Astrocyte (in vitro differentiated cells and primary cell): ENCODE results near the gene PREX1. TPM values are rescaled to one million over a fixed set of nuclear protein-coding genes. Genes with fewer than 3 reads are reported as not detected.

Experiments
- DNase-seq: peaks from one replicate; pipeline ENCODE4 v3.0.0-alpha.2; 2010; ENCODE audit warnings: low read depth
- FAIRE-seq: peaks from 2 replicates; lab custom pipeline; 2011; peaks lifted over from hg19 to GRCh38; lab: Jason Lieb, UNC
- H2AFZ ChIP-seq: 2 replicates; pipeline ENCODE4 v1.6.0; 2012; ENCODE audit warnings: low read depth, low read length, inconsistent platforms
- H3K27ac ChIP-seq: 2 replicates; pipeline ENCODE4 v1.5.1; 2011; ENCODE audit warnings: low read depth, low read length, inconsistent platforms
- H3K27me3 ChIP-seq: 2 replicates; pipeline ENCODE4 v1.6.0; 2011; ENCODE audit warnings: low read length, inconsistent platforms; ENCODE audit not compliant: insufficient read depth
- H3K36me3 ChIP-seq: 2 replicates; pipeline ENCODE4 v1.5.1; 2011; ENCODE audit warnings: low read length, inconsistent platforms; ENCODE audit not compliant: insufficient read depth
- H3K4me1 ChIP-seq: 2 replicates; pipeline ENCODE4 v1.5.1; 2011; ENCODE audit warnings: low read length, inconsistent platforms; ENCODE audit not compliant: insufficient read depth
- H3K4me2 ChIP-seq: 2 replicates; pipeline ENCODE4 v1.6.0; 2012; ENCODE audit warnings: low read length, inconsistent platforms
- H3K4me3 ChIP-seq: 2 replicates; pipeline ENCODE4 v1.5.1; 2011; ENCODE audit warnings: low read depth, mild to moderate bottlenecking, low read length, inconsistent platforms; ENCODE audit not compliant: insufficient read depth
- H3K79me2 ChIP-seq: 2 replicates; pipeline ENCODE4 v1.6.0; 2012; ENCODE audit warnings: mild to moderate bottlenecking, low read length, inconsistent platforms; ENCODE audit not compliant: insufficient read depth
- H3K9ac ChIP-seq: 2 replicates; pipeline ENCODE4 v1.6.0; 2012; ENCODE audit warnings: mild to moderate bottlenecking, low read length, inconsistent platforms
- H3K9me3 ChIP-seq: 2 replicates; pipeline ENCODE4 v1.5.1; 2012; ENCODE audit warnings: low read depth, mild to moderate bottlenecking, low read length, inconsistent platforms; ENCODE audit not compliant: insufficient read depth
- H4K20me1 ChIP-seq: 2 replicates; pipeline ENCODE4 v1.6.0; 2012; ENCODE audit warnings: low read length, inconsistent platforms; ENCODE audit not compliant: insufficient read depth
- H3K27ac Mint-ChIP-seq: one replicate; pipeline ENCODE4 v1.8.0; 2021; ENCODE audit warnings: mild to moderate bottlenecking, mixed read lengths; ENCODE audit not compliant: unreplicated experiment
- H3K27me3 Mint-ChIP-seq: one replicate; pipeline ENCODE4 v1.8.0; 2021; ENCODE audit warnings: low read depth, mixed read lengths; ENCODE audit not compliant: unreplicated experiment
- H3K36me3 Mint-ChIP-seq: one replicate; pipeline ENCODE4 v1.8.0; 2021; ENCODE audit warnings: low read depth, mixed read lengths; ENCODE audit not compliant: unreplicated experiment
- H3K4me1 Mint-ChIP-seq: one replicate; pipeline ENCODE4 v1.8.0; 2021; ENCODE audit warnings: low read depth, mixed read lengths; ENCODE audit not compliant: unreplicated experiment
- H3K4me3 Mint-ChIP-seq: one replicate; pipeline ENCODE4 v1.8.0; 2021; ENCODE audit warnings: mild to moderate bottlenecking, moderate library complexity, mixed read lengths; ENCODE audit not compliant: unreplicated experiment
- H3K9me3 Mint-ChIP-seq: one replicate; pipeline ENCODE4 v1.8.0; 2021; ENCODE audit warnings: mild to moderate bottlenecking, mixed read lengths; ENCODE audit not compliant: unreplicated experiment
- CTCF ChIP-seq: IDR thresholded peaks from 2 replicates; pipeline ENCODE4 v1.5.1; 2011; ENCODE audit warnings: low read depth, mild to moderate bottlenecking, inconsistent platforms, low read length, moderate library complexity; ENCODE audit not compliant: insufficient read depth
- EZH2 ChIP-seq: IDR thresholded peaks from 2 replicates; pipeline ENCODE4 v1.6.1; 2012; ENCODE audit warnings: mild to moderate bottlenecking, low read length, inconsistent platforms; ENCODE audit not compliant: insufficient read depth
- total RNA-seq: library from RNA; stranded (reverse); gene quantifications from 2 replicates; pipeline ENCODE4 v1.2.1, GENCODE V29; 2021

PREX1 gene
- total RNA-seq, 1 donor from 2014 or later, result 3.5 TPM

- no peak overlapping the region for H2AFZ ChIP-seq
- no peak overlapping the region for H3K4me2 ChIP-seq
- Mint-ChIP-seq H3K4me3 (no peak overlapping the region), H3K27ac (no peak overlapping the region), H3K36me3 (no peaks in the 10 kb centered on the region), H3K4me1 (peaks cover 12% of the 10 kb centered on the region), H3K27me3 (peaks cover 16% of the 10 kb centered on the region), H3K9me3 (peaks cover 1% of the 10 kb centered on the region)
- H4K20me1 ChIP-seq, result no peaks in the 10 kb centered on the region
- no peak overlapping the region for H3K27ac ChIP-seq
- TF ChIP-seq EZH2, result no peak
- no peak for TF ChIP-seq CTCF
- H3K27me3 ChIP-seq, result no peaks in the 10 kb centered on the region
- no peak overlapping the region for H3K9ac ChIP-seq
- H3K4me1 ChIP-seq, result peaks cover 6% of the 10 kb centered on the region
- no peaks in the 10 kb centered on the region for H3K79me2 ChIP-seq
- no peak overlapping the region for H3K4me3 ChIP-seq
- H3K9me3 ChIP-seq, result peaks cover 2% of the 10 kb centered on the region
- no peaks in the 10 kb centered on the region for H3K36me3 ChIP-seq
- DNase-seq, result no peak
- FAIRE-seq, result no peak
Observed at GRCh38 chr20:48658198-48658476, 169.7 kb downstream of the PREX1 start.

- Histone ChIP-seq H3K4me1 (peaks cover 6% of the 10 kb centered on the region), H3K27ac (no peak overlapping the region), H2AFZ (no peak overlapping the region), H3K27me3 (no peaks in the 10 kb centered on the region), H3K36me3 (no peaks in the 10 kb centered on the region), H3K9ac (no peak overlapping the region), H4K20me1 (no peaks in the 10 kb centered on the region), H3K4me2 (no peak overlapping the region), H3K9me3 (peaks cover 2% of the 10 kb centered on the region), H3K79me2 (no peaks in the 10 kb centered on the region), H3K4me3 (no peak overlapping the region)
- Mint-ChIP-seq H3K4me3 (no peak overlapping the region), H3K4me1 (peaks cover 12% of the 10 kb centered on the region), H3K36me3 (no peaks in the 10 kb centered on the region), H3K9me3 (peaks cover 1% of the 10 kb centered on the region), H3K27ac (no peak overlapping the region), H3K27me3 (peaks cover 16% of the 10 kb centered on the region)
- DNase-seq (peak; percentile 47), FAIRE-seq (no peak)
- TF ChIP-seq CTCF (peak; percentile 88), EZH2 (no peak)
Observed at GRCh38 chr20:48657426-48658197, 170.2 kb downstream of the PREX1 start.

GRCh38 chr20:48656661-48657211 lies 171.1 kb downstream of the PREX1 start:
- Mint-ChIP-seq H3K4me1 (peaks cover 10% of the 10 kb centered on the region), H3K36me3 (no peaks in the 10 kb centered on the region), H3K27ac (no peak overlapping the region), H3K9me3 (peaks cover 1% of the 10 kb centered on the region), H3K4me3 (no peak overlapping the region), H3K27me3 (peaks cover 16% of the 10 kb centered on the region)
- H3K79me2 ChIP-seq, result no peaks in the 10 kb centered on the region
- no peaks in the 10 kb centered on the region for H3K4me1 ChIP-seq
- FAIRE-seq (no peak), DNase-seq (no peak)
- H3K27me3 ChIP-seq, result no peaks in the 10 kb centered on the region
- H3K4me3 ChIP-seq, result no peak overlapping the region
- H3K4me2 ChIP-seq, result no peak overlapping the region
- no peak overlapping the region for H3K9ac ChIP-seq
- H3K36me3 ChIP-seq, result no peaks in the 10 kb centered on the region
- H3K27ac ChIP-seq, result no peak overlapping the region
- H2AFZ ChIP-seq, result no peak overlapping the region
- TF ChIP-seq CTCF (no peak), EZH2 (no peak)
- peaks cover 2% of the 10 kb centered on the region for H3K9me3 ChIP-seq
- no peaks in the 10 kb centered on the region for H4K20me1 ChIP-seq
